K562 (cell line): Measurements from ENCODE around the gene DNAJC8. TPM values are rescaled to one million over a fixed set of nuclear protein-coding genes. Genes with fewer than 3 reads are reported as not detected.

Experiments used
- BRD4 ChIP-seq: fragments of 200-600 bp; sonication (generic); IDR thresholded peaks from 2 replicates; pipeline ENCODE4 v1.6.1; 2017; ENCODE audit warnings: inconsistent platforms
- CHCHD3 ChIP-seq: fragments of 250-450 bp; sonication (Bioruptor Pico); IDR thresholded peaks from 2 replicates; pipeline ENCODE4 v2.1.2; 2022; ENCODE audit warnings: mild to moderate bottlenecking
- CHD2 ChIP-seq: IDR thresholded peaks from 2 replicates; pipeline ENCODE4 v1.6.1; 2011; ENCODE audit warnings: low read depth, low read length
- E2F4 ChIP-seq: sonication (generic); formaldehyde crosslinking; IDR thresholded peaks from 2 replicates; pipeline ENCODE4 v1.8.0; 2022; ENCODE audit warnings: mild to moderate bottlenecking, low read depth, missing genetic modification reagents
- E2F8 ChIP-seq: fragments of 450-650 bp; IDR thresholded peaks from 2 replicates; pipeline ENCODE4 v1.7.1; 2018; ENCODE audit warnings: mild to moderate bottlenecking, low read depth; ENCODE audit not compliant: partially characterized antibody
- EGR1 ChIP-seq: fragments of 450-650 bp; conservative IDR thresholded peaks from 2 replicates; pipeline ENCODE4 v1.6.1; 2017; ENCODE audit warnings: mild to moderate bottlenecking
- EZH2 ChIP-seq: IDR thresholded peaks from 2 replicates; pipeline ENCODE4 v1.6.1; 2012; ENCODE audit warnings: low read depth, mild to moderate bottlenecking, inconsistent platforms, low read length, borderline replicate concordance
- FOXP4 ChIP-seq: sonication (generic); formaldehyde crosslinking; IDR thresholded peaks from 2 replicates; pipeline ENCODE4 v1.8.0; 2022; ENCODE audit warnings: mild to moderate bottlenecking, missing genetic modification reagents, borderline replicate concordance
- HDAC3 ChIP-seq: fragments of 450-650 bp; IDR thresholded peaks from 2 replicates; pipeline ENCODE4 v1.6.1; 2018; ENCODE audit warnings: borderline replicate concordance, mild to moderate bottlenecking, moderate library complexity; ENCODE audit not compliant: partially characterized antibody
- PHF8 ChIP-seq: fragments of 200-600 bp; sonication (generic); IDR thresholded peaks from 2 replicates; pipeline ENCODE4 v1.6.1; 2012; ENCODE audit warnings: mixed run types, mild to moderate bottlenecking, inconsistent platforms, low read length, moderate library complexity, borderline replicate concordance
- SPI1 ChIP-seq: IDR thresholded peaks from 2 replicates; pipeline ENCODE4 v1.6.1; 2011; ENCODE audit warnings: low read depth, low read length, control low read depth, borderline replicate concordance
- STAT5B ChIP-seq: fragments of 250-450 bp; sonication (Bioruptor Pico); IDR thresholded peaks from 2 replicates; pipeline ENCODE4 v1.8.0; 2021; ENCODE audit warnings: mild to moderate bottlenecking, inconsistent platforms
- ZNF511 ChIP-seq: sonication (generic); formaldehyde crosslinking; IDR thresholded peaks from 2 replicates; pipeline ENCODE4 v1.8.0; 2022; ENCODE audit warnings: mild to moderate bottlenecking, missing genetic modification reagents
- ZNF592 ChIP-seq: fragments of 450-650 bp; IDR thresholded peaks from 2 replicates; pipeline ENCODE4 v1.6.1; 2017; ENCODE audit warnings: antibody characterized with exemption, mild to moderate bottlenecking
- ZNF830 ChIP-seq: fragments of 250-450 bp; sonication (Bioruptor Pico); IDR thresholded peaks from 2 replicates; pipeline ENCODE4 v1.5.0; 2021; ENCODE audit warnings: mild to moderate bottlenecking
- polyA plus RNA-seq, 8 experiments: library from polyadenylated mRNA; depleted of rRNA in 4 of 8; stranded (reverse) in 5 of 8; unstranded in 3 of 8; fragments of >200 nt; fragmentation: Nextera tagmentation in 2 of 8; fragmentation: Illumina TruSeq in 1 of 8; extraction: Ambion mirVana in 2 of 8; extraction: Trizol in 1 of 8; gene quantifications; 2 replicates each; pipeline versions ENCODE4 v1.2.1 to v1.2.3, GENCODE V29; 2011 to 2014; ENCODE audit warnings: inconsistent platforms in 1 of 8, missing spikeins in 1 of 8
- total RNA-seq, 7 experiments: library from RNA; depleted of rRNA in 6 of 7; stranded (reverse); fragments of >200 nt in 6 of 7; fragmentation: Illumina TruSeq in 2 of 7; extraction: Trizol in 2 of 7; gene quantifications; 2 replicates each; pipeline versions ENCODE4 v1.2.1 to v1.2.3, GENCODE V29; 2011 to 2021; ENCODE audit warnings: low replicate concordance in 1 of 7

DNAJC8 gene
- total and polyA plus RNA-seq, 9 of the 15 experiments (the other 6 are each of a cell fraction or from before 2014, with no cell fraction given) = 143 to 508 (median 209) TPM

- TF ChIP-seq FOXP4 (CRISPR knock-in tag) = no peak
- no peak for TF ChIP-seq STAT5B (CRISPR knock-in tag)
- no peak for TF ChIP-seq BRD4
- TF ChIP-seq SPI1 = no peak
- 0 out of 2 replicates have a peak, but pooled peaks have one; percentile 43 for TF ChIP-seq ZNF511
- TF ChIP-seq ZNF830 = no peak
- TF ChIP-seq ZNF592 = 0 out of 2 replicates have a peak, but pooled peaks have one; percentile 5
- peak; percentile 96 for TF ChIP-seq PHF8
- TF ChIP-seq HDAC3 = no peak
- TF ChIP-seq E2F4 = peak; percentile 76; the same call in 1 of the 2 replicates
- no peak for TF ChIP-seq E2F8
- no peak for TF ChIP-seq CHCHD3
- TF ChIP-seq EZH2 = no peak
- TF ChIP-seq CHD2 = peak; percentile 87
- no peak for TF ChIP-seq EGR1
Observed at GRCh38 chr1:28235755-28236655, 3.2 kb upstream of the DNAJC8 start, which contains the start of gene ATP5IF1 (continued).
